CD4-positive, alpha-beta T cell treated with Interferon alpha-2 for 1 hour (primary cell): ENCODE measurements around the gene NFIX.

Source experiments
- DNase-seq, 2 donors: peaks; one replicate each; pipeline ENCODE4 v3.0.0-alpha.2; 2020 to 2022

NFIX gene

GRCh38 chr19:13010038-13010991 lies 15.0 kb downstream of the NFIX start:
- DNase-seq = no peak

GRCh38 chr19:13010992-13011652 lies 15.8 kb downstream of the NFIX start:
- no peak for DNase-seq

GRCh38 chr19:13011653-13012389 lies 16.5 kb downstream of the NFIX start:
- DNase-seq = no peak

GRCh38 chr19:13012390-13012689 lies 17.1 kb downstream of the NFIX start:
- no peak for DNase-seq

GRCh38 chr19:13012690-13013608 lies 17.7 kb downstream of the NFIX start:
- peak in 1 of 2 donors; percentile 36 for DNase-seq

- no peak for DNase-seq
Observed at GRCh38 chr19:13013649-13014048, 18.4 kb downstream of the NFIX start.

GRCh38 chr19:13014101-13014920 lies 19.0 kb downstream of the NFIX start:
- DNase-seq = no peak

GRCh38 chr19:13014921-13015280 lies 19.6 kb downstream of the NFIX start:
- DNase-seq = no peak

GRCh38 chr19:13015361-13016223 lies 20.3 kb downstream of the NFIX start:
- DNase-seq = no peak

GRCh38 chr19:13016245-13016627 lies 21.0 kb downstream of the NFIX start:
- DNase-seq = no peak

- DNase-seq = no peak
Observed at GRCh38 chr19:13016628-13017305, 21.5 kb downstream of the NFIX start.

GRCh38 chr19:13017306-13018034 lies 22.2 kb downstream of the NFIX start:
- no peak for DNase-seq

- no peak for DNase-seq
Observed at GRCh38 chr19:13018035-13018914, 23.0 kb downstream of the NFIX start.

- no peak for DNase-seq
Observed at GRCh38 chr19:13019332-13019731, 24.1 kb downstream of the NFIX start.

GRCh38 chr19:13020002-13020414 lies 24.7 kb downstream of the NFIX start:
- DNase-seq = no peak

GRCh38 chr19:13022111-13022858 lies 27.0 kb downstream of the NFIX start:
- DNase-seq = no peak

GRCh38 chr19:13022859-13023636 lies 27.8 kb downstream of the NFIX start:
- no peak for DNase-seq
